Measurements from ENCODE around the gene XPOT.

XPOT gene

DNA sequence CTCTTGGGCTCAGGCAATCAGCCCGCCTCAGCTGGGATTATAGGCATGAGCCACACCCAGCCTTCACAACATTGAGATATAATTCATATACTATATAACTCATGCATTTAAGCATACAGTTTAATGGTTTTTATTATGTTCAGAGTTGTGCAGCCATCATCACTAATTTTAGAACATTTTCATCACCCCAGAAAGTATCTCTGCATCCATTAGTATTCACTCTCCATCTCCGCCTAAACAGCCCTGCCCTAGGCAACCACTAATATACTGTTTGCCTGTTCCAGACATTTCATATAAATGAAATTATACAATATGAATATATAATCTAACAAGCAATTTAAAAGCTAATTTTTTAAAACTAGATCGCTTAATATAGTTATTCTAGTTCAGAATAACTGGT is 82.5 kb downstream of the XPOT start:
- TF ChIP-seq FOXA1 (IDR thresholded peaks at IDR 0.05), result no peak
- TF ChIP-seq FOXK2 (IDR thresholded peaks at IDR 0.05), result no peak
- no peak for TF ChIP-seq LEF1 (IDR thresholded peaks at IDR 0.05; ENCODE audit: borderline replicate concordance)
- no peak for TF ChIP-seq ELF4 (IDR thresholded peaks at IDR 0.05)
- no peak for TF ChIP-seq FOXM1 (IDR thresholded peaks at IDR 0.05; ENCODE audit: borderline replicate concordance)
- TF ChIP-seq SUZ12 (IDR thresholded peaks at IDR 0.05), result no peak
- TF ChIP-seq CTBP1 (IDR thresholded peaks at IDR 0.05; ENCODE audit: borderline replicate concordance), result no peak
- no peak for TF ChIP-seq TARDBP (IDR thresholded peaks at IDR 0.05)
- TF ChIP-seq ARNT (IDR thresholded peaks at IDR 0.05), result no peak
- TF ChIP-seq, protein P1, sequence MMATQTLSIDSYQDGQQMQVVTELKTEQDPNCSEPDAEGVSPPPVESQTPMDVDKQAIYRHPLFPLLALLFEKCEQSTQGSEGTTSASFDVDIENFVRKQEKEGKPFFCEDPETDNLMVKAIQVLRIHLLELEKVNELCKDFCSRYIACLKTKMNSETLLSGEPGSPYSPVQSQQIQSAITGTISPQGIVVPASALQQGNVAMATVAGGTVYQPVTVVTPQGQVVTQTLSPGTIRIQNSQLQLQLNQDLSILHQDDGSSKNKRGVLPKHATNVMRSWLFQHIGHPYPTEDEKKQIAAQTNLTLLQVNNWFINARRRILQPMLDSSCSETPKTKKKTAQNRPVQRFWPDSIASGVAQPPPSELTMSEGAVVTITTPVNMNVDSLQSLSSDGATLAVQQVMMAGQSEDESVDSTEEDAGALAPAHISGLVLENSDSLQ (IDR thresholded peaks at IDR 0.05), result no peak
- no peak for TF ChIP-seq SP1 (IDR thresholded peaks at IDR 0.05)
- no peak for TF ChIP-seq BHLHE40 (IDR thresholded peaks at IDR 0.05; ENCODE audit: borderline replicate concordance)
- TF ChIP-seq NFRKB (IDR thresholded peaks at IDR 0.05), result no peak
- no peak for TF ChIP-seq ZNF384 (IDR thresholded peaks at IDR 0.05)
- TF ChIP-seq HDGF (IDR thresholded peaks at IDR 0.05; ENCODE audit: borderline replicate concordance), result no peak
- TF ChIP-seq L3MBTL2 (conservative IDR thresholded peaks at IDR 0.05), result no peak
- POLR2A ChIA-PET, result no interaction called here
- no peak for DNase-seq (ENCODE audit: extremely low spot score)
- CTCF ChIA-PET, result no interaction called here

DNA sequence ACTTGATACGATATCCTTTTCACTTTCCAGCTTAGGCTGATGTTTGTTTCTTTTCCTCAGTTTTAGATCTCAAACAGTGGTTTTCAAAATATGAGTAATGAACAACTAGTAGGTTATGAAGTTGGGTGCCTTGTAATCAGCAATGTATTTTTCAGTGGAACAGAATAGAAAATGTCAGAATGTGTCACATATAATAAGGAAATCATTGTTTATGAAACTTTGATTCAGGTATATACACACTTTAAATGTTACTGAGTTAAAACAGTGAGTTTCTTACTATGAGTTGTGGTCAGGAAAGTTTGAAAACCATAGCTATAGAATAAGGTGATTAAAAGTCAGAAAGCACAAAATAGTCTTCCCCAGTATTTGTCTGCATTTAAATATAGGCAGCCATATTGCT is 87.5 kb downstream of the XPOT start:
- DNase-seq (ENCODE audit: extremely low spot score), result no peak
- TF ChIP-seq TARDBP (IDR thresholded peaks at IDR 0.05), result no peak
- POLR2A ChIA-PET, result no interaction called here
- CTCF ChIA-PET, result interaction anchor here (0.5 kb wide), 1 partner anchor 9 kb away, joined by 3 read pairs; no protein-coding TSS in a partner anchor

DNA sequence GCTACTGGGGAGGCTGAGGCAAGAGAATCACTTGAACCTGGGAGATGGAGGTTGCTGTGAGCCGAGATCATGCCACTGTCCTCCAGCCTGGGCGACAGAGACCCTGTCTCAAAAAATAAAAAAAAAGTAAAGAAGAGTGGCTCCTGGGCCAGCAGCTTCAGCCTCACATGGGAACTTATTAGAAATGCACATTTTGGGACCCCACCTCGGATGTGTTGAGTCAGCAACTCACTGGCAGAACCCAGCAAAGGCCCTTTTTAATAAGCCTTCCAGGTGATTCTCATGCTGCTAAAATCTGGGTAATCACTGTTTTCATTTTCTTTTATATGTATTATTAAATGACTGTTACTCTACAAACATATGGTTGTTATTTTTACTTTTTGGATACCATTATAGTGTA is 89.3 kb downstream of the XPOT start:
- CTCF ChIA-PET, result no interaction called here
- POLR2A ChIA-PET, result no interaction called here
- DNase-seq (ENCODE audit: extremely low spot score), result no peak
- TF ChIP-seq CTBP1 (IDR thresholded peaks at IDR 0.05; ENCODE audit: borderline replicate concordance) (no peak), ARNT (IDR thresholded peaks at IDR 0.05) (no peak), ZNF384 (IDR thresholded peaks at IDR 0.05) (no peak), ELF4 (IDR thresholded peaks at IDR 0.05) (no peak), TARDBP (IDR thresholded peaks at IDR 0.05) (no peak), L3MBTL2 (conservative IDR thresholded peaks at IDR 0.05) (no peak)
- TF ChIP-seq, protein P1 (IDR thresholded peaks at IDR 0.05), result no peak

DNA sequence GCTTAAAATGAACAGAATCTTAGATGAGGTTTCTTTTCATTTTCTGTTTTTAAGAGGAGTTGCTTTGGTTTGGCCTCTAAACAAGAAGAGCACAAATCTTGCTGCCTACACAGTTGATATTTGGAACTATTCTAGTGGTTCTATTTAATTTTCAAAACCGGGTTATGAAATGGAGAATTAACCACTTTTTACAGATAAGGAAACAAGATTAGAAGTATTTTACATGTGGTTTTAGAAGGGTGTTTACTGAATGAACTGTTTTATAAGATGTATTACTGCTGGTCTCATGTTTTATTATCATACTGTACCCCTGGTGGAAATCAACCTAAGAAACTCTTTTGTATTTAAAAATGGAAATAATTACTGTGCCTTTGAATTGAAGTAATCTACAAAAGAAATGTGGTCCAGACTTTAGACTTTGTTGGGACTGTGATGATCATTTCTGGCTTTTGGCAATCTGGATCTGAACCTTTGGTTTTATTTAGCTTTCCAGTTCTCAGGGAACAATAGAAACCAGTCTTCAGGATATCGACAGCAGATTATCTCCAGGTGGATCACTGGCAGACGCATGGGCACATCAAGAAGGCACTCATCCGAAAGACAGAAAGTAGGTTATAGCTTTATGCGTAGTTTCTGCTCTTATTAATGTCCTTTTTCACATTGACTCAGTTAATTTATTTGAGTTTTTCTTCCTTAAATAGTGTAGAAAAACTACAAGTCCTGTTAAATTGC is 91.0 kb downstream of the XPOT start:
- no peak for DNase-seq (ENCODE audit: extremely low spot score)
- TF ChIP-seq NFRKB (IDR thresholded peaks at IDR 0.05) (no peak), HDGF (IDR thresholded peaks at IDR 0.05; ENCODE audit: borderline replicate concordance) (no peak)
- TF ChIP-seq, protein P1 (IDR thresholded peaks at IDR 0.05), result no peak
- POLR2A ChIA-PET, result no interaction called here
- CTCF ChIA-PET, result no interaction called here

DNA sequence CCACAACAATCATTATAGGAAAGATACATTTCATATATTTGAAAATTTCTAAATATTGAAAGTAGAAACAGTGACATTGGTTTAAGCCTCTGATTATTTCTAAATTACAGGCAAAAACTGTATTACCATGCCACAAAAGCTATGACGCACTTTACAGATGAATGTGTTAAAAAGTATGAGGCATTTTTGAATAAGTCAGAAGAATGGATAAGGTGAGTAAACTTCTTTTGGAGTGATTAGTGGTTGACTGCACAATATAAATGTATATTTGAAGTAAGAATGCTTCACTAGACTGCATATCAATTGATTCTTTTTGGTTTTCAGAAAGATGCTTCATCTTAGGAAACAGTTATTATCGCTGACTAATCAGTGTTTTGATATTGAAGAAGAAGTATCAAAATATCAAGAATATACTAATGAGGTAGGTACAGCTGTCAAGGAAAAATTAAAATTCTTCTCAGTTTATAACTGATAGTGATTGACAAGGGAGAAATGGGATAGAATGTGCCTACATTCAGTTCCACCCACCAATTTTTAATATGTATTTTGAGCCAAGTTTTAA is 92.7 kb downstream of the XPOT start:
- no peak for TF ChIP-seq ARNT (IDR thresholded peaks at IDR 0.05)
- no peak for TF ChIP-seq BHLHE40 (IDR thresholded peaks at IDR 0.05; ENCODE audit: borderline replicate concordance)
- ChIA-PET CTCF (no interaction called here), POLR2A (no interaction called here)
- no peak for DNase-seq (ENCODE audit: extremely low spot score)

DNA sequence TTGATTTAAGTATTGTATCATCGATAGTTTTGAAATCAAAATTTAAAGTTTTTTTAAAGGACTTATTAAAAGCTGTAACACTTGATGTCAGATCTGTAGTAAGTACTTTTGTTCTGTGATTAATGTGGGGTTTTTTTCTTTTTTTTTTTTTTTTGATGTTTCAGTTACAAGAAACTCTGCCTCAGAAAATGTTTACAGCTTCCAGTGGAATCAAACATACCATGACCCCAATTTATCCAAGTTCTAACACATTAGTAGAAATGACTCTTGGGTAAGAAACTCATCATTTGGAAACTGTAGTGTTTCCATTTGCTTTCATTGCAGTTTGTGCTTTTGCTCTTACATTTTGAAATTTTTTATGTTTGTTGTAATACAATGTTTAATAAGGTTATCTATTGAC is 93.3 kb downstream of the XPOT start:
- TF ChIP-seq ZNF384 (IDR thresholded peaks at IDR 0.05) (no peak), HDGF (IDR thresholded peaks at IDR 0.05; ENCODE audit: borderline replicate concordance) (no peak), TARDBP (IDR thresholded peaks at IDR 0.05) (no peak), FOXA1 (IDR thresholded peaks at IDR 0.05) (no peak), ARNT (IDR thresholded peaks at IDR 0.05) (no peak), L3MBTL2 (conservative IDR thresholded peaks at IDR 0.05) (no peak), LEF1 (IDR thresholded peaks at IDR 0.05; ENCODE audit: borderline replicate concordance) (no peak), SP1 (IDR thresholded peaks at IDR 0.05) (no peak)
- CTCF ChIA-PET, result no interaction called here

DNA sequence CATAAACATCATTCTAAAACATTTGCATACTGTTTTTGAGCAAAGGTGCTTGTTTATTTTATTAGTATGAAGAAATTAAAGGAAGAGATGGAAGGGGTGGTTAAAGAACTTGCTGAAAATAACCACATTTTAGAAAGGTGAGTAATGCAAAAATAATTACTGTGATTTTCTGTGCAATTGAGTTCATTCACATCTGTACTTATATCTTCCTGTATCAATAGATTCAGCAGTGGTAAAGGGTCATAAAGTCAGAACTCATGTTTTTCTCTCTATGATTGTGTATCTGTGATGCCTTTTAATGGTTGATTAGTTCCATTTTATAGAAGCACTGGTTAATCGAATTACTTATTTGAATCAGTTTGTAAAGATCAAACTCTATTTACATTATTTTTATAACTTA is 93.7 kb downstream of the XPOT start:
- ChIA-PET POLR2A (no interaction called here), CTCF (no interaction called here)
- no peak for DNase-seq (ENCODE audit: extremely low spot score)
- TF ChIP-seq FOXA1 (IDR thresholded peaks at IDR 0.05) (no peak), CTBP1 (IDR thresholded peaks at IDR 0.05; ENCODE audit: borderline replicate concordance) (no peak), SP1 (IDR thresholded peaks at IDR 0.05) (no peak), HDGF (IDR thresholded peaks at IDR 0.05; ENCODE audit: borderline replicate concordance) (no peak), BHLHE40 (IDR thresholded peaks at IDR 0.05; ENCODE audit: borderline replicate concordance) (no peak), TARDBP (IDR thresholded peaks at IDR 0.05) (no peak), NFRKB (IDR thresholded peaks at IDR 0.05) (no peak), SUZ12 (IDR thresholded peaks at IDR 0.05) (no peak), ZNF384 (IDR thresholded peaks at IDR 0.05) (no peak), ELF4 (IDR thresholded peaks at IDR 0.05) (no peak), L3MBTL2 (conservative IDR thresholded peaks at IDR 0.05) (no peak), LEF1 (IDR thresholded peaks at IDR 0.05; ENCODE audit: borderline replicate concordance) (no peak), FOXK2 (IDR thresholded peaks at IDR 0.05) (no peak)
- TF ChIP-seq, protein P1 (IDR thresholded peaks at IDR 0.05), result no peak

More for the DNA sequence above, 93.3 kb downstream of the XPOT start:
- no peak for DNase-seq (ENCODE audit: extremely low spot score)
- POLR2A ChIA-PET, result no interaction called here

Data from HEK293T (cell line).